Measurements from ENCODE around the gene TPX2. TPM values are rescaled to one million over a fixed set of nuclear protein-coding genes. Genes with fewer than 3 reads are reported as not detected.

TPX2 gene
- total and polyA plus RNA-seq, 8 donors, result 5.1 to 89.9 (median 39.7) TPM

DNA sequence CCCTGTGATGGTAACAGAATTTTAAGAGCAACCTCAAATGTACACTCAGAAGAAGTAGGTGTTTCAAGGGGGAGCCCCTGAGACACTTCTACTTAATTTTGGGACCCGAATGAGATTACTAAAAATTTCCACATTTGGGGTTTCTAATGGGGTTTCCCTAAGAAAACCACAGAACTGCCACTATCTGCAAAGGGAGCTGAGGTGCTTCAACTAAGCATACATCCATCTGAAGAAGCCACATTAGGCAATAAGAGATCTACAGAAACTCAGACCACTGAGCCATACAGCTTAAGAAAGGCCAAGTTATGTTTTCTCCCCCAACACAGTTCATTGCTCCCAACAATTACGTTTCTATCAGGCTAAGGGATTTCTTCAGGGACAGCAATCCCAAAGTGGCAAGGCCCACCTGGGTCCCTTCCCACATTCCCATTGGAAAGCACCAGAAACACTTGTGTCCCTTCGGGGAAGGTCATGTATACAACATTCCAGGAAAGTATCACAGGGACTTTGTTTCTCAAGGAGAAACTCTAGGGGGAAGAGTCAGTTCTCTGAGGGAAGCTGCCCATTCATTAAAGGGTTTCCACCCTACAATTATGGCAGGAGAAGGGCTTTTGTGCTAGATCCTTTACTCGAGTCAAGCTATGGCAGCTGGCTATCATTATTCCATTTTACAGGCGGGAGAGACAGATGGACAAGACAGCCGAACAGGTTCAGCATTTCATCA is 21.4 kb upstream of the TPX2 start:
- no peak for DNase-seq
- Histone ChIP-seq H3K9me3 (no peaks in the 10 kb centered on the region), H3K4me1 (peaks cover 42 to 93% of the 10 kb centered on the region in 2 donors), H3K36me3 (peaks cover 0 to 62% of the 10 kb centered on the region in 2 donors), H3K27me3 (no peaks in the 10 kb centered on the region), H3K27ac (peak overlapping the region; percentile 61 to 99), H3K4me3 (peak overlapping the region in 1 of 2 donors; percentile 65)
- TF ChIP-seq, protein P1, sequence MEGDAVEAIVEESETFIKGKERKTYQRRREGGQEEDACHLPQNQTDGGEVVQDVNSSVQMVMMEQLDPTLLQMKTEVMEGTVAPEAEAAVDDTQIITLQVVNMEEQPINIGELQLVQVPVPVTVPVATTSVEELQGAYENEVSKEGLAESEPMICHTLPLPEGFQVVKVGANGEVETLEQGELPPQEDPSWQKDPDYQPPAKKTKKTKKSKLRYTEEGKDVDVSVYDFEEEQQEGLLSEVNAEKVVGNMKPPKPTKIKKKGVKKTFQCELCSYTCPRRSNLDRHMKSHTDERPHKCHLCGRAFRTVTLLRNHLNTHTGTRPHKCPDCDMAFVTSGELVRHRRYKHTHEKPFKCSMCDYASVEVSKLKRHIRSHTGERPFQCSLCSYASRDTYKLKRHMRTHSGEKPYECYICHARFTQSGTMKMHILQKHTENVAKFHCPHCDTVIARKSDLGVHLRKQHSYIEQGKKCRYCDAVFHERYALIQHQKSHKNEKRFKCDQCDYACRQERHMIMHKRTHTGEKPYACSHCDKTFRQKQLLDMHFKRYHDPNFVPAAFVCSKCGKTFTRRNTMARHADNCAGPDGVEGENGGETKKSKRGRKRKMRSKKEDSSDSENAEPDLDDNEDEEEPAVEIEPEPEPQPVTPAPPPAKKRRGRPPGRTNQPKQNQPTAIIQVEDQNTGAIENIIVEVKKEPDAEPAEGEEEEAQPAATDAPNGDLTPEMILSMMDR (IDR thresholded peaks at IDR 0.05), result no peak
- intact Hi-C loops (cut with DNase I), result no loop called here
- ATAC-seq, result no peak

- peak overlapping the region; percentile 12 to 65 for H3K4me3 ChIP-seq
- peaks cover 0 to 52% of the 10 kb centered on the region in 2 donors for H3K36me3 ChIP-seq
- H3K27ac ChIP-seq, result peak overlapping the region; percentile 97 to 99
- H3K9me3 ChIP-seq, result no peaks in the 10 kb centered on the region
- H3K4me1 ChIP-seq, result peaks cover 29 to 80% of the 10 kb centered on the region in 2 donors
- ATAC-seq (peak; percentile 3), DNase-seq (peak in 1 of 4 donors; percentile 44)
- TF ChIP-seq, protein P1 (IDR thresholded peaks at IDR 0.05), result no peak
- intact Hi-C loops (cut with DNase I), result no loop called here
- H3K27me3 ChIP-seq, result no peaks in the 10 kb centered on the region
Observed at GRCh38 chr20:31718952-31719643, 20.0 kb upstream of the TPX2 start.

GRCh38 chr20:31719644-31720485 is 19.2 kb upstream of the TPX2 start:
- H3K9me3 ChIP-seq, result no peaks in the 10 kb centered on the region
- TF ChIP-seq, protein P1 (IDR thresholded peaks at IDR 0.05), result no peak
- no peak for ATAC-seq
- intact Hi-C loops (cut with DNase I), result loop anchor here (5.0 to 10.0 kb wide), 2 partner anchors 53 to 55 kb away; no protein-coding TSS in a partner anchor
- peak overlapping the region; percentile 65 to 85 for H3K4me3 ChIP-seq
- DNase-seq, result no peak
- peaks cover 28 to 77% of the 10 kb centered on the region in 2 donors for H3K4me1 ChIP-seq
- H3K27ac ChIP-seq, result peak overlapping the region; percentile 97 to 99
- H3K27me3 ChIP-seq, result no peaks in the 10 kb centered on the region
- peaks cover 0 to 45% of the 10 kb centered on the region in 2 donors for H3K36me3 ChIP-seq

- ATAC-seq (no peak), DNase-seq (no peak)
- Histone ChIP-seq H3K4me1 (peaks cover 23 to 68% of the 10 kb centered on the region in 2 donors), H3K36me3 (peaks cover 0 to 38% of the 10 kb centered on the region in 2 donors), H3K27ac (peak overlapping the region; percentile 97 to 99), H3K4me3 (peak overlapping the region; percentile 65 to 85), H3K9me3 (no peaks in the 10 kb centered on the region), H3K27me3 (no peaks in the 10 kb centered on the region)
- intact Hi-C loops (cut with DNase I), result loop anchor here (5.0 to 10.0 kb wide), 2 partner anchors 53 to 56 kb away; no protein-coding TSS in a partner anchor
- TF ChIP-seq, protein P1 (IDR thresholded peaks at IDR 0.05), result no peak
Observed at GRCh38 chr20:31720486-31721407, 18.3 kb upstream of the TPX2 start.

Measured in left lung (tissue), 10 donors.